Left lung (tissue), 10 donors: ENCODE data around the gene SLC7A1. TPM values are rescaled to one million over a fixed set of nuclear protein-coding genes. Genes with fewer than 3 reads are reported as not detected.
A peak's percentile ranks its signal among the peaks of the same experiment; 100 is the strongest.

Experiments used
- ATAC-seq: fragments of 200-7000 bp; cut with Tn5 transposase; one replicate; pipeline ENCODE4 v1.9.1; 2020; ENCODE audit warnings: moderate library complexity
- DNase-seq, 4 donors: peaks; one replicate each; pipeline ENCODE4 v3.0.0-alpha.2; 2013 to 2020
- H3K27ac ChIP-seq, 2 donors: fragments of 200-600 bp; sonication (generic) in 1 of 2; one replicate each; pipeline versions ENCODE4 v1.5.0 to v1.8.0; 2020 to 2021
- H3K27me3 ChIP-seq, 2 donors: fragments of 200-600 bp; sonication (generic) in 1 of 2; one replicate each; pipeline versions ENCODE4 v1.5.0 to v1.8.0; 2020 to 2021
- H3K36me3 ChIP-seq, 2 donors: fragments of 200-600 bp; sonication (generic) in 1 of 2; one replicate each; pipeline versions ENCODE4 v1.5.0 to v1.8.0; 2020 to 2021
- H3K4me1 ChIP-seq, 2 donors: fragments of 200-600 bp; one replicate each; pipeline ENCODE4 v1.8.0; 2021
- H3K4me3 ChIP-seq, 2 donors: fragments of 200-600 bp; sonication (generic) in 1 of 2; one replicate each; pipeline versions ENCODE4 v1.5.0 to v1.8.0; 2020 to 2021; ENCODE audit warnings: mild to moderate bottlenecking in 1 of 2
- H3K9me3 ChIP-seq, 2 donors: fragments of 200-600 bp; sonication (generic) in 1 of 2; one replicate each; pipeline versions ENCODE4 v1.5.0 to v1.8.0; 2020 to 2021
- intact Hi-C, 2 donors: fragments of 100-400 bp; cut with DNase I; formaldehyde crosslinking; loops; one replicate each; pipeline versions ENCODE4 v1.11.2 to v1.14.2; 2022
- polyA plus RNA-seq, 6 donors: library from polyadenylated mRNA; unstranded; fragments of 120-200 nt; gene quantifications; one replicate each; pipeline ENCODE4 v1.2.1, GENCODE V29; 2013; ENCODE audit not compliant: insufficient read length in 6 of 6
- total RNA-seq, 2 donors: library from RNA; stranded (reverse); fragmentation: NEBNext Ultra II Directional; extraction: Animal tissue kit (Norgen Biotek cat#: 25700); gene quantifications; one replicate each; pipeline ENCODE4 v1.2.1, GENCODE V29; 2021
- TF ChIP-seq, protein P1 (sequence below), 2 donors: fragments of 200-600 bp; sonication (generic) in 1 of 2; IDR thresholded peaks; one replicate each; pipeline versions ENCODE4 v1.5.0 to v1.8.0; 2021; ENCODE audit warnings: antibody characterized with exemption in 2 of 2
- donor health status: DM: no; HTN: yes; CAD: no.
- donor health status: DM: no; HTN: no; CAD: no.

Gene SLC7A1
- total and polyA plus RNA-seq, 8 donors, result 10.0 to 54.2 (median 11.3) TPM

GRCh38 chr13:29513981-29514719 is 81.3 kb downstream of the SLC7A1 start:
- TF ChIP-seq, protein P1, sequence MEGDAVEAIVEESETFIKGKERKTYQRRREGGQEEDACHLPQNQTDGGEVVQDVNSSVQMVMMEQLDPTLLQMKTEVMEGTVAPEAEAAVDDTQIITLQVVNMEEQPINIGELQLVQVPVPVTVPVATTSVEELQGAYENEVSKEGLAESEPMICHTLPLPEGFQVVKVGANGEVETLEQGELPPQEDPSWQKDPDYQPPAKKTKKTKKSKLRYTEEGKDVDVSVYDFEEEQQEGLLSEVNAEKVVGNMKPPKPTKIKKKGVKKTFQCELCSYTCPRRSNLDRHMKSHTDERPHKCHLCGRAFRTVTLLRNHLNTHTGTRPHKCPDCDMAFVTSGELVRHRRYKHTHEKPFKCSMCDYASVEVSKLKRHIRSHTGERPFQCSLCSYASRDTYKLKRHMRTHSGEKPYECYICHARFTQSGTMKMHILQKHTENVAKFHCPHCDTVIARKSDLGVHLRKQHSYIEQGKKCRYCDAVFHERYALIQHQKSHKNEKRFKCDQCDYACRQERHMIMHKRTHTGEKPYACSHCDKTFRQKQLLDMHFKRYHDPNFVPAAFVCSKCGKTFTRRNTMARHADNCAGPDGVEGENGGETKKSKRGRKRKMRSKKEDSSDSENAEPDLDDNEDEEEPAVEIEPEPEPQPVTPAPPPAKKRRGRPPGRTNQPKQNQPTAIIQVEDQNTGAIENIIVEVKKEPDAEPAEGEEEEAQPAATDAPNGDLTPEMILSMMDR (IDR thresholded peaks at IDR 0.05), result no peak
- DNase-seq (peak in 1 of 4 donors; percentile 80), ATAC-seq (no peak)
- Histone ChIP-seq H3K4me1 (no peaks in the 10 kb centered on the region), H3K9me3 (no peaks in the 10 kb centered on the region), H3K4me3 (no peak overlapping the region), H3K36me3 (peaks cover 0 to 85% of the 10 kb centered on the region in 2 donors), H3K27me3 (no peaks in the 10 kb centered on the region), H3K27ac (no peak overlapping the region)
- intact Hi-C loops, result no loop called here

GRCh38 chr13:29513002-29513980 is 82.2 kb downstream of the SLC7A1 start:
- peak in 1 of 4 donors; percentile 72 for DNase-seq
- H3K9me3 ChIP-seq, result no peaks in the 10 kb centered on the region
- H3K27me3 ChIP-seq, result no peaks in the 10 kb centered on the region
- ATAC-seq, result no peak
- peaks cover 0 to 77% of the 10 kb centered on the region in 2 donors for H3K36me3 ChIP-seq
- no peak overlapping the region for H3K27ac ChIP-seq
- TF ChIP-seq, protein P1 (IDR thresholded peaks at IDR 0.05), result no peak
- no peaks in the 10 kb centered on the region for H3K4me1 ChIP-seq
- H3K4me3 ChIP-seq, result no peak overlapping the region
- intact Hi-C loops, result no loop called here

DNA sequence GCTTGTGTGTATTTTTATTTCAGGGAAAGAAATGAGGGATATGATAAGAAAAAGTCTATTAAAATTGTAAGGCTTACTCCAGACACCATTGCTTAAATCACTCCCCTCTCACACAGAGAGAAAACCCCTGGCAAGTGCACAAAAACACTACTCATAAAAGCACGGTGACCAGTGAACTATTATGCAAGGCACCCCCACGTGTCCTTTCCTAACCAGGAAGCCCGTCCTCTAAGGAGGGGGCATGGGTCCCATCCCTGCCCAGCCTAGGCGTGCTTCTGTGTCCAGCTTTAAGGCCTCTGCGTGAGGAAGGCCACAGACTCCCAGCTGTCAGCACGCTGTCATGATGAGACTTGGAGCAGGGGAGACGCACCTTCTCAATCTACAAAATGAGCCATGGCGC is 83.5 kb downstream of the SLC7A1 start:
- H3K36me3 ChIP-seq, result peaks cover 0 to 64% of the 10 kb centered on the region in 2 donors
- H3K4me1 ChIP-seq, result no peaks in the 10 kb centered on the region
- peak; percentile 7 for ATAC-seq
- no peak overlapping the region for H3K4me3 ChIP-seq
- TF ChIP-seq, protein P1 (IDR thresholded peaks at IDR 0.05), result no peak
- DNase-seq, result no peak
- peaks cover 0 to 6% of the 10 kb centered on the region in 2 donors for H3K27me3 ChIP-seq
- intact Hi-C loops, result no loop called here
- H3K27ac ChIP-seq, result no peak overlapping the region
- H3K9me3 ChIP-seq, result no peaks in the 10 kb centered on the region

DNA sequence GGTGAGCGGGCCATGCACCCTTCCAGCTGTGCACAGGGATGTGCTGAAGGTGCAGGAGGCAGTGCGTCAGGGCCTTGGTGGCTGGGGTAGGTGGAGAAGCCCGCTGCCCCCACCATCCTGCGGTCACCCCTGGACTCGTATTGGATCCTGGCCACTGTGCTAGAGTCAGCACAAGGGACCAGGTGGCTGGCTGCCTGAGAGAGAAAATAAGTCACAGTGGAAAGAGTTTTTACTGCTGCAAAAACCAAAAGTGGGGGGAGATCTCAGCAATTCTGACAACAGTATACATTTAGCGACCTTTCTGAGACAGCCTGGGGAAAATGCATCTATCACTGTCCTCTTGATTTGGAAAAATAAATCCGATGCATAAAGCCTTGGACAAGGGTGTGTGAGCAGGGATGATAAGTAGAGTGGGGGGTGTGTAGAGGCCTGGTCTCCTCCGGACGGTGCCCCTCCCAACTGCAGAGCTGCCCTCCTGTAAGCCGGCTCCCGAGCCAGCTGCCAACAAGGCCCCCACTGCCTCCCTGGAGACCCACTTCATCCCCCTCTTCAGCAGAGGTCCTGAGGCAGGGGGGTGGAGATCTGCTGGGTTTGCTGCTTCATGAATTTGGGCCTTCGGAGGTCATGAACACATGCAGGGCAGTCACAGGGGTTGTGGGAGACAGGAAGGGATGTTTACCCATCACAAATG is 84.2 kb downstream of the SLC7A1 start:
- no peaks in the 10 kb centered on the region for H3K4me1 ChIP-seq

More for the DNA sequence above, 84.2 kb downstream of the SLC7A1 start:
- ATAC-seq, result no peak
- no peak for DNase-seq
- no peaks in the 10 kb centered on the region for H3K9me3 ChIP-seq
- no peak overlapping the region for H3K4me3 ChIP-seq
- peaks cover 0 to 56% of the 10 kb centered on the region in 2 donors for H3K36me3 ChIP-seq
- intact Hi-C loops, result no loop called here
- no peak overlapping the region for H3K27ac ChIP-seq
- peaks cover 0 to 13% of the 10 kb centered on the region in 2 donors for H3K27me3 ChIP-seq
- TF ChIP-seq, protein P1 (IDR thresholded peaks at IDR 0.05), result no peak
